Neutrophil (primary cell): Measurements from ENCODE around the gene TMEM132A.
A peak's percentile ranks its signal among the peaks of the same experiment; 100 is the strongest.

ENCODE experiments used
- H3K27ac ChIP-seq: fragments of 200-600 bp; sonication (generic); 2 replicates; pipeline ENCODE4 v1.5.1; 2016; ENCODE audit warnings: mild to moderate bottlenecking, moderate library complexity
- H3K27me3 ChIP-seq: fragments of 200-600 bp; sonication (generic); 2 replicates; pipeline ENCODE4 v1.6.0; 2016; ENCODE audit warnings: mild to moderate bottlenecking
- H3K36me3 ChIP-seq: fragments of 200-600 bp; sonication (generic); 2 replicates; pipeline ENCODE4 v1.5.1; 2017
- H3K4me1 ChIP-seq, 2 experiments: fragments of 200-600 bp in 1 of 2; sonication (generic) in 1 of 2; 1 replicate in 1 of 2; 2 replicates in 1 of 2; pipeline versions ENCODE4 v1.5.1 to v1.6.1; 2013 to 2016; ENCODE audit warnings: low read depth in 1 of 2, low read length in 1 of 2, mild to moderate bottlenecking in 1 of 2, moderate library complexity in 1 of 2; ENCODE audit not compliant: control insufficient read depth in 1 of 2, insufficient read depth in 1 of 2
- H3K4me3 ChIP-seq, 2 experiments: fragments of 200-600 bp in 1 of 2; sonication (generic) in 1 of 2; 1 replicate in 1 of 2; 2 replicates in 1 of 2; pipeline ENCODE4 v1.5.1; 2013 to 2016; ENCODE audit warnings: low read depth in 1 of 2, low read length in 1 of 2, mild to moderate bottlenecking in 1 of 2, moderate library complexity in 1 of 2
- H3K9me3 ChIP-seq: fragments of 200-600 bp; sonication (generic); 2 replicates; pipeline ENCODE4 v1.5.1; 2016
- TF ChIP-seq, protein P1 (sequence below): fragments of 200-600 bp; sonication (generic); IDR thresholded peaks from 2 replicates; pipeline ENCODE4 v1.5.1; 2016; ENCODE audit warnings: antibody characterized with exemption

Gene TMEM132A

DNA sequence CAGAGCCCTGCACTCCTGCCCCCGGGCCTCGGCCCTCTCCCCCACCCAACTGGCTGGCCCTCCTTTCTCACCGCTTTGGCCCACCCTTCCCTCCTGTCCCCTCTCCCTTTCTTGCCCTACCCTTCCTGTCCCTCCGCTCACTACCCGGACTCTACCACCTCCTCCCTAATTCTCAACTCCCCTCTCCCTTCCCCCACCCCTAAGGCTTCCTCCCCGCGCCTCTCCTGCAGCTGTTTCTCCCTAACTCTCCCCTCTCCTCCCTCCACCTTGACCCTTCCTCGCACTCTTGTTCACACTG lies 27.3 kb downstream of the TMEM132A start:
- Histone ChIP-seq H3K9me3 (no peaks in the 10 kb centered on the region), H3K27me3 (peaks cover 32% of the 10 kb centered on the region), H3K36me3 (peaks cover 25% of the 10 kb centered on the region), H3K4me3 (peak overlapping the region; percentile 73 to 84), H3K4me1 (peaks cover 71 to 72% of the 10 kb centered on the region in 2 experiments), H3K27ac (peak overlapping the region; percentile 99)
- TF ChIP-seq, protein P1, sequence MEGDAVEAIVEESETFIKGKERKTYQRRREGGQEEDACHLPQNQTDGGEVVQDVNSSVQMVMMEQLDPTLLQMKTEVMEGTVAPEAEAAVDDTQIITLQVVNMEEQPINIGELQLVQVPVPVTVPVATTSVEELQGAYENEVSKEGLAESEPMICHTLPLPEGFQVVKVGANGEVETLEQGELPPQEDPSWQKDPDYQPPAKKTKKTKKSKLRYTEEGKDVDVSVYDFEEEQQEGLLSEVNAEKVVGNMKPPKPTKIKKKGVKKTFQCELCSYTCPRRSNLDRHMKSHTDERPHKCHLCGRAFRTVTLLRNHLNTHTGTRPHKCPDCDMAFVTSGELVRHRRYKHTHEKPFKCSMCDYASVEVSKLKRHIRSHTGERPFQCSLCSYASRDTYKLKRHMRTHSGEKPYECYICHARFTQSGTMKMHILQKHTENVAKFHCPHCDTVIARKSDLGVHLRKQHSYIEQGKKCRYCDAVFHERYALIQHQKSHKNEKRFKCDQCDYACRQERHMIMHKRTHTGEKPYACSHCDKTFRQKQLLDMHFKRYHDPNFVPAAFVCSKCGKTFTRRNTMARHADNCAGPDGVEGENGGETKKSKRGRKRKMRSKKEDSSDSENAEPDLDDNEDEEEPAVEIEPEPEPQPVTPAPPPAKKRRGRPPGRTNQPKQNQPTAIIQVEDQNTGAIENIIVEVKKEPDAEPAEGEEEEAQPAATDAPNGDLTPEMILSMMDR: no peak

DNA sequence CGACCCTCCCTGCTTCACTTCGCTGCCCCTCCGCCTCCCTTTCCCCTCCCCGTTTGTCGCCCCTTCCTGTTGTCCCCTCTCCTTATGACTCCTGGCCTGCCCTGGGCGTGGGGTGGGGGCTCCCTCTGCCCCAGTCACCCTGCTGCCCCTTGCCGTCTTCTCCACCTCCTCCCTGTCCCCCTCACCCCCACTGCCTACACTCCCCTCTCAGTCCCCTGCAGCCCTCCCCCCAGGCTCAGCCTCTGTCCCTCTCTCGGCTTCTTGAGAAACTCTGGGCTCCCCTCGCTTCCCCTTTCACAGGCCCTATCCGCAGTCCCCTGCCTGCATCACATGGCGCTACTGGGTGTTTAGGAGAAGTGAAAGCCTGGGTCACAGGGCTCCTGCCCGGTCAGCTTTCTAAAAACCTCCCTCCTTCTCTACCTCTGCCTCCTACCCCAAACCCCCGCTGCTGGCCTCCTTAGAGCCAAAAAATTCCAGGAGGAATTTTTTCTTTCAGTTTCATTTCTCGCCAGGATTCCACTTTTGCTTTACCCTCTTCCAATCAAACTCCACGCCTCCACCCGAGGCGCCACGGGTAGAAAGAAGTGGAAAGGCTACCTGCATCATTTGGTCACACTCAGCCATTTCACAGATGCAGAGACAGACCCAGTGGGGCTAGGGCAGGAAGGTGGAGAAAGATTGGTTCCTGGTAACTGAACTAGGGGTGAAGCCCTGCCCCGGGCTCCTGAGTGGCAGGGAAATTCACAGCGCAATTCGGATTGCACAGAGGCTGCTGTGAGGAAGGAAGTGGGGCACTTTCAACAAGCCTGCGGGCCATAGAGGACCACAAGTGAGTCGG lies 27.9 kb downstream of the TMEM132A start, which contains the start of gene SLC15A3:
Gene SLC15A3 (minus strand): TSS at position 273 of the 838 bp plus-strand sequence. CDS start 625 bp downstream, outside the sequence.
- TF ChIP-seq, protein P1: peak; percentile 36
- Histone ChIP-seq H3K9me3 (no peaks in the 10 kb centered on the region), H3K27me3 (peaks cover 37% of the 10 kb centered on the region), H3K4me3 (peak within 1 kb of the TSS; percentile 73 to 84), H3K4me1 (peaks cover 71 to 72% of the 10 kb centered on the region in 2 experiments), H3K36me3 (peaks cover 19% of the 10 kb centered on the region), H3K27ac (peak within 1 kb of the TSS; percentile 99)

DNA sequence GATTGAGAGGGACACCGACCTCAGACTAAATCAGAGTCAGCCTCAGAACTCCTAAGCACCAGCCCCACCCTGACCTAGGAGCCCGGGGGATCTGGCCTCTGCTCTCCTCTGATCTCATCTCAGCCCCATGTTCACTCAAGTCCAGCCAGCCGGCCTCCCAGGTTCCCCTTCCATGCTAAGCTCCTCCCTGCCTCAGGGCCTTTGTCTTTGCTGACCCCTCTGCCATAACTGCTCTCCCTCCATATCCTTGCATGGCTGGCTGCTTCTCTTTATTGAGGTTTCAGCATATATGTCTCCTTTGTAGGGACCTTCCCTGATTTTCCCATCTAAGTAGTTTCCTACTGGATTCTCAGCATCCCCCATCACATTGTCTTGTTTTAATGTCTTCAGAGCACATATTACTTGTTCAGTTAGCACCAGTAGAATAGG lies 28.5 kb downstream of the TMEM132A start:
- peaks cover 40% of the 10 kb centered on the region for H3K27me3 ChIP-seq
- H3K4me3 ChIP-seq: peak overlapping the region; percentile 73 to 84
- no peaks in the 10 kb centered on the region for H3K9me3 ChIP-seq
- H3K4me1 ChIP-seq: peaks cover 68 to 70% of the 10 kb centered on the region in 2 experiments
- TF ChIP-seq, protein P1: no peak
- H3K27ac ChIP-seq: peak overlapping the region; percentile 99
- peaks cover 13% of the 10 kb centered on the region for H3K36me3 ChIP-seq

DNA sequence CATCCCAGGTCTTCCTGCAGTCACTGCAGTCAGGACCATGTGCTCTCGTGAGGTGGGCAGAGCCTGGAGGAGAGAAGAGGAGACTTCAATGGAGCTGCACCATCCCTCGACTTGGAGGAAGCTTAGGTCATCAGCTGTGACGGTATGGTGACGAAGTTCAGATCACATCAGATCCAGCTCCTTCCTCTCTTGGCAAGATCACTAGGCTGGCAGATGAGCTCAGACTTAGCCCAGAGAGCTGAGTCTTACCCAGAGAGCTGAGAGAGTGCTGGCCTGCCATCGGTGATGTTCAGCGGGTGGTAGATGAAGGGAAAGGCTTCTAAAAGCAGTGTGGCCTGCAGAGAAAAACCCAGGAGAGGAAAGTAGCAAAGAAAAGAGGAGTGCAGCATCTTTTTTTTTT lies 29.5 kb downstream of the TMEM132A start:
- no peaks in the 10 kb centered on the region for H3K9me3 ChIP-seq
- TF ChIP-seq, protein P1: no peak
- H3K27ac ChIP-seq: peak overlapping the region; percentile 99
- H3K4me1 ChIP-seq: peaks cover 59 to 60% of the 10 kb centered on the region in 2 experiments
- peaks cover 3% of the 10 kb centered on the region for H3K36me3 ChIP-seq
- H3K27me3 ChIP-seq: peaks cover 40% of the 10 kb centered on the region
- H3K4me3 ChIP-seq: peak overlapping the region; percentile 73 to 84

DNA sequence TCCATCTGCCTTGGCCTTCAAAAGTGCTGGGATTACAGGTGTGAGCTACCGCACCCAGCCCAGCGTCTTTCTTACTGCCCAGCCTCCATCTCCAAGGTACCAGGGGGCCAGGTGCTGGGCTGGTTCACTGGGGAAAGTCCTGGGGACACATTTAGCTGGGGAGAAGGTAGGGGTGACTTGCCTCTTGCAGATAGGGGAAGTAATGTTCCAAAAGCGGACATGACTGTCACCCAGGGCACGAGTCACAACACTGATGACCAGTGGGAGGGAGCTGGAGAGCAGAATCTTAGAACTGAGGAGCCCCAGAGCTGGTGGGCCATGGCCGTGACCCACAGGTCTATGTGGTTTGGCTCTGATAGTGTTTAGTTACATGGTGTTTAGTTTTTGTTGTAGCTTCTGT lies 30.2 kb downstream of the TMEM132A start:
- Histone ChIP-seq H3K9me3 (no peaks in the 10 kb centered on the region), H3K4me3 (peak overlapping the region; percentile 1 to 73), H3K4me1 (peaks cover 54 to 55% of the 10 kb centered on the region in 2 experiments), H3K27ac (peak overlapping the region; percentile 99), H3K36me3 (no peaks in the 10 kb centered on the region), H3K27me3 (peaks cover 42% of the 10 kb centered on the region)
- TF ChIP-seq, protein P1: peak; percentile 31
